DMS79 treated with DMSO at 0.1 percent for 48 hours (cell line): Measurements from ENCODE around the gene RASA3.
"Not testable (repeated sequence)": the region's sequence is repeated elsewhere in the genome, so short reads cannot be mapped to it uniquely, and the experiment has no call there.

Source experiments
- DNase-seq: peaks from one replicate; lab custom pipeline; 2025; lab: John Stamatoyannopoulos, UW

Gene RASA3

GRCh38 chr13:114114006-114114640, 18.3 kb downstream of the RASA3 start:
- DNase-seq = no peak

- DNase-seq = not testable (repeated sequence)
Measured at GRCh38 chr13:114113395-114113794, 19.0 kb downstream of the RASA3 start.

GRCh38 chr13:114112826-114113322, 19.5 kb downstream of the RASA3 start:
- DNase-seq = no peak

- peak; percentile 67 for DNase-seq
Measured at GRCh38 chr13:114112231-114112825, 20.1 kb downstream of the RASA3 start.

GRCh38 chr13:114111577-114111976, 20.8 kb downstream of the RASA3 start:
- no peak for DNase-seq

- not testable (repeated sequence) for DNase-seq
Measured at GRCh38 chr13:114110830-114111189, 21.6 kb downstream of the RASA3 start.

GRCh38 chr13:114110091-114110829, 22.2 kb downstream of the RASA3 start:
- peak; percentile 66 for DNase-seq

- DNase-seq = peak; percentile 96
Measured at GRCh38 chr13:114109641-114110041, 22.8 kb downstream of the RASA3 start.

- no peak for DNase-seq
Measured at GRCh38 chr13:114108894-114109293, 23.5 kb downstream of the RASA3 start.

GRCh38 chr13:114108141-114108761, 24.2 kb downstream of the RASA3 start:
- DNase-seq = no peak

- peak; percentile 96 for DNase-seq
Measured at GRCh38 chr13:114107686-114108081, 24.7 kb downstream of the RASA3 start.

- DNase-seq = no peak
Measured at GRCh38 chr13:114106991-114107685, 25.3 kb downstream of the RASA3 start.

- no peak for DNase-seq
Measured at GRCh38 chr13:114106526-114106925, 25.9 kb downstream of the RASA3 start.

- DNase-seq = no peak
Measured at GRCh38 chr13:114105521-114106225, 26.8 kb downstream of the RASA3 start.

- no peak for DNase-seq
Measured at GRCh38 chr13:114104655-114105520, 27.5 kb downstream of the RASA3 start.

- no peak for DNase-seq
Measured at GRCh38 chr13:114103801-114104654, 28.4 kb downstream of the RASA3 start.

GRCh38 chr13:114103289-114103621, 29.2 kb downstream of the RASA3 start:
- not testable (repeated sequence) for DNase-seq

GRCh38 chr13:114102521-114103288, 29.7 kb downstream of the RASA3 start:
- no peak for DNase-seq

GRCh38 chr13:114102131-114102520, 30.3 kb downstream of the RASA3 start:
- no peak for DNase-seq
